Prostate gland (tissue), 2 donors: ENCODE data around the gene A2M. TPM values are rescaled to one million over a fixed set of nuclear protein-coding genes. Genes with fewer than 3 reads are reported as not detected.

Experiments used
- DNase-seq: peaks from one replicate; pipeline ENCODE4 v3.0.0-alpha.2; 2019; ENCODE audit warnings: low spot score
- H3K27ac ChIP-seq, 2 donors: fragments of 200-600 bp; sonication (generic); 2 replicates each; pipeline ENCODE4 v1.5.1; 2017 to 2019
- H3K27me3 ChIP-seq: fragments of 200-600 bp; sonication (generic); replicated peaks from 2 replicates; pipeline ENCODE4 v1.5.1; 2019; ENCODE audit not compliant: insufficient read depth
- H3K36me3 ChIP-seq, 2 donors: fragments of 200-600 bp; sonication (generic); 1 replicate in 1 of 2; 2 replicates in 1 of 2; pipeline versions ENCODE4 v1.5.1 to v1.8.1; 2017 to 2019
- H3K4me1 ChIP-seq: fragments of 200-600 bp; sonication (generic); replicated peaks from 2 replicates; pipeline ENCODE4 v1.5.1; 2019
- H3K4me3 ChIP-seq, 2 donors: fragments of 200-600 bp; sonication (generic); 2 replicates each; pipeline ENCODE4 v1.5.1; 2017 to 2019
- H3K9me3 ChIP-seq: fragments of 200-600 bp; sonication (generic); 2 replicates; pipeline ENCODE4 v1.5.1; 2017
- CTCF ChIP-seq, 4 experiments: fragments of 200-600 bp in 2 of 4; fragments of 450-650 bp in 2 of 4; sonication (generic) in 2 of 4; IDR thresholded peaks; 1 replicate in 3 of 4; 2 replicates in 1 of 4; pipeline ENCODE4 v1.5.1; 2016 to 2019; ENCODE audit warnings: antibody characterized with exemption in 4 of 4, mild to moderate bottlenecking in 2 of 4, moderate library complexity in 2 of 4
- POLR2A ChIP-seq: fragments of 450-650 bp; IDR thresholded peaks from one replicate; pipeline ENCODE4 v1.6.1; 2016; ENCODE audit warnings: antibody characterized with exemption, mild to moderate bottlenecking
- POLR2AphosphoS5 ChIP-seq: sonication (generic); formaldehyde crosslinking; IDR thresholded peaks from one replicate; pipeline ENCODE4 v1.6.1; 2017; ENCODE audit warnings: antibody characterized with exemption
- WGBS: methylation state at CpG from one replicate; pipeline ENCODE4 v1.1.5; 2018; 5-methylcytosine and 5-hydroxymethylcytosine counted together
- intact Hi-C: fragments of 100-400 bp; cut with DNase I; formaldehyde crosslinking; loops from one replicate; pipeline ENCODE4 v1.14.2; 2022
- total RNA-seq, 2 donors: library from RNA; depleted of rRNA; stranded (reverse); fragments of >200 nt; gene quantifications; one replicate each; pipeline ENCODE4 v1.1.0, GENCODE V29; 2016

A2M gene
- total RNA-seq, 2 donors from 2014 or later = 82.6 to 286 TPM

- H3K4me1 ChIP-seq = no peaks in the 10 kb centered on the region
- no peak overlapping the region for H3K27ac ChIP-seq
- TF ChIP-seq POLR2AphosphoS5 (no peak), POLR2A (no peak), CTCF (IDR thresholded peaks at IDR 0.05) (no peak)
- no peak for DNase-seq
- H3K27me3 ChIP-seq = no peaks in the 10 kb centered on the region
- no peak overlapping the region for H3K4me3 ChIP-seq
- no peaks in the 10 kb centered on the region for H3K9me3 ChIP-seq
- 88% methylated on average over 5 of the region's 5 CpGs for WGBS
- no peaks in the 10 kb centered on the region for H3K36me3 ChIP-seq
- intact Hi-C loops = no loop called here
Measured at GRCh38 chr12:9090220-9090619, 25.5 kb downstream of the A2M start.

GRCh38 chr12:9087087-9087835, 28.5 kb downstream of the A2M start:
- intact Hi-C loops = no loop called here
- Histone ChIP-seq H3K27me3 (no peaks in the 10 kb centered on the region), H3K36me3 (no peaks in the 10 kb centered on the region), H3K4me1 (no peaks in the 10 kb centered on the region), H3K9me3 (no peaks in the 10 kb centered on the region), H3K4me3 (no peak overlapping the region), H3K27ac (no peak overlapping the region)
- no peak for TF ChIP-seq POLR2A
- TF ChIP-seq POLR2AphosphoS5 = no peak
- TF ChIP-seq CTCF (IDR thresholded peaks at IDR 0.05) = no peak
- DNase-seq = no peak

GRCh38 chr12:9086087-9086486, 29.6 kb downstream of the A2M start:
- no peaks in the 10 kb centered on the region for H3K27me3 ChIP-seq
- no peak for TF ChIP-seq POLR2AphosphoS5
- TF ChIP-seq POLR2A = no peak
- TF ChIP-seq CTCF (IDR thresholded peaks at IDR 0.05) = no peak
- H3K4me3 ChIP-seq = no peak overlapping the region
- intact Hi-C loops = no loop called here
- no peaks in the 10 kb centered on the region for H3K36me3 ChIP-seq
- DNase-seq = no peak
- no peaks in the 10 kb centered on the region for H3K9me3 ChIP-seq
- no peak overlapping the region for H3K27ac ChIP-seq
- no peaks in the 10 kb centered on the region for H3K4me1 ChIP-seq
- WGBS = 56% methylated on average over 1 of the region's 1 CpG

DNA sequence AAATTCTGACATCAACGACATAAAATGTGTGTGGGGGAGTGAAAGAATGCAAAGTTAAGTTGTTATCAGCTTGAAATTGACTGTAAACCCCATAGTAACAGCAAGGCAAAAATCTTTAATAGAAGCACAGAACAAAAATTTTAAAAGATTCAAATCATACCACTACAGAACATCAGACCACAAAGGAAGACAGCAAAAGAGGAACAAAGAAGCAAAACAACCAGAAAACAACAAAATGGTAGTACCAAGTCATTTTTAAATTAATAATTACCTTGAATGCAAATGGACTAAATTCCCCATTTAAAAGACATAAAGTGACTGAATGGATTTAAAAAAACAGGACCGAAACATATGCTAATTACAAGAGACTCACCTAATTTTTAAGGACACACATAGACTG, 31.3 kb downstream of the A2M start:
- intact Hi-C loops = no loop called here
- no peaks in the 10 kb centered on the region for H3K9me3 ChIP-seq
- no peaks in the 10 kb centered on the region for H3K4me1 ChIP-seq
- H3K4me3 ChIP-seq = no peak overlapping the region
- H3K36me3 ChIP-seq = no peaks in the 10 kb centered on the region
- 68% methylated on average over 2 of the region's 2 CpGs for WGBS
- TF ChIP-seq POLR2A (no peak), POLR2AphosphoS5 (no peak), CTCF (IDR thresholded peaks at IDR 0.05) (no peak)
- H3K27ac ChIP-seq = no peak overlapping the region
- no peak for DNase-seq
- H3K27me3 ChIP-seq = no peaks in the 10 kb centered on the region

DNA sequence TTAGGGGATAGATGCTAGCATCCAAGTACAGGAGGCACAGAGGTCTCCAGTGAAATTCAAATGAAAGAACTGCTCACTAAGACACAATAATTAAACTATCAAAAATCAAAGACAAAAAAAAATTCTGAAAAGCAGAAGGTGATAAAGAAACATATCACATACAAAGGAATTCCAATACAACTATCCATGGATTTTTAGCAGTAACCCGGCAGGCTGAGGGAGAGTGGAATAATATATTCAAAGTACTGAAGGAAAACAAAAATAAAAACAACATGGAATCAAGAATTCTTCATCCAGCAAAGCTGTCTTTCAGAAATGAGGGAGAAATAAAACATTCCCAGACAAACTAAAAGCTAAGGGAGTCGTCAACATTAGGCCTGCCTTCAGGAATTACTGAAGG, 31.9 kb downstream of the A2M start:
- Histone ChIP-seq H3K27me3 (no peaks in the 10 kb centered on the region), H3K9me3 (no peaks in the 10 kb centered on the region), H3K4me1 (no peaks in the 10 kb centered on the region), H3K36me3 (no peaks in the 10 kb centered on the region), H3K4me3 (no peak overlapping the region), H3K27ac (no peak overlapping the region)
- no peak for DNase-seq
- WGBS = 95% methylated on average over 2 of the region's 2 CpGs
- TF ChIP-seq POLR2A (no peak), CTCF (IDR thresholded peaks at IDR 0.05) (no peak), POLR2AphosphoS5 (no peak)
- intact Hi-C loops = no loop called here
